Progenitor cell of endocrine pancreas (in vitro differentiated cells): Measurements from ENCODE around the gene SEMA3G. TPM values are rescaled to one million over a fixed set of nuclear protein-coding genes. Genes with fewer than 3 reads are reported as not detected.

Experiments
- DNase-seq: peaks from one replicate; pipeline ENCODE4 v3.0.0; 2021; ENCODE audit warnings: low spot score; ENCODE audit not compliant: unreplicated experiment
- H3K27ac Mint-ChIP-seq: 2 replicates; pipeline ENCODE4 v1.8.0; 2021; ENCODE audit warnings: mild to moderate bottlenecking, moderate library complexity, mixed read lengths
- H3K27me3 Mint-ChIP-seq: 2 replicates; pipeline ENCODE4 v1.8.0; 2021; ENCODE audit warnings: mixed read lengths
- H3K36me3 Mint-ChIP-seq: 2 replicates; pipeline ENCODE4 v1.8.0; 2022; ENCODE audit warnings: mixed read lengths; ENCODE audit not compliant: insufficient read depth
- H3K4me1 Mint-ChIP-seq: 2 replicates; pipeline ENCODE4 v1.8.0; 2021; ENCODE audit warnings: low read depth, mixed read lengths
- H3K4me3 Mint-ChIP-seq: 2 replicates; pipeline ENCODE4 v1.8.0; 2021; ENCODE audit warnings: low read depth, mild to moderate bottlenecking, moderate library complexity, mixed read lengths
- H3K9me3 Mint-ChIP-seq: 2 replicates; pipeline ENCODE4 v1.8.0; 2021; ENCODE audit warnings: low read depth, mixed read lengths
- CTCF ChIP-seq: fragments of 200-600 bp; sonication (generic); IDR thresholded peaks from one replicate; pipeline ENCODE4 v1.5.0; 2021; ENCODE audit warnings: antibody characterized with exemption, mild to moderate bottlenecking; ENCODE audit not compliant: unreplicated experiment
- total RNA-seq: library from RNA; stranded (reverse); gene quantifications from 2 replicates; pipeline ENCODE4 v1.2.1, GENCODE V29; 2021

The SEMA3G gene
- total RNA-seq, 1 donor from 2014 or later, result 0.79 TPM

GRCh38 chr3:52455283-52456168, 10.6 kb upstream of the SEMA3G start, which contains the start of gene NISCH:
Gene NISCH, plus strand, starts transcription at chr3:52455604. Its CDS starts 38 bp downstream, at chr3:52455642.
- peaks cover 11% of the 10 kb centered on the region for H3K36me3 Mint-ChIP-seq

GRCh38 chr3:52454938-52455282, 10.0 kb upstream of the SEMA3G start:
- TF ChIP-seq CTCF, result no peak
- DNase-seq, result no peak
- H3K36me3 Mint-ChIP-seq, result peaks cover 9% of the 10 kb centered on the region
- H3K27ac Mint-ChIP-seq, result peak overlapping the region; percentile 86
- H3K4me3 Mint-ChIP-seq, result peak overlapping the region; percentile 96
- no peaks in the 10 kb centered on the region for H3K9me3 Mint-ChIP-seq
- H3K4me1 Mint-ChIP-seq, result peaks cover 29% of the 10 kb centered on the region
- H3K27me3 Mint-ChIP-seq, result no peaks in the 10 kb centered on the region

More at GRCh38 chr3:52455283-52456168, 10.6 kb upstream of the SEMA3G start, which contains the start of gene NISCH:
- no peak for TF ChIP-seq CTCF
- H3K27ac Mint-ChIP-seq, result peak within 1 kb of the TSS; percentile 91
- H3K9me3 Mint-ChIP-seq, result no peaks in the 10 kb centered on the region
- H3K27me3 Mint-ChIP-seq, result no peaks in the 10 kb centered on the region
- peak; percentile 91 for DNase-seq
- H3K4me1 Mint-ChIP-seq, result peaks cover 29% of the 10 kb centered on the region
- peak within 1 kb of the TSS; percentile 96 for H3K4me3 Mint-ChIP-seq

DNA sequence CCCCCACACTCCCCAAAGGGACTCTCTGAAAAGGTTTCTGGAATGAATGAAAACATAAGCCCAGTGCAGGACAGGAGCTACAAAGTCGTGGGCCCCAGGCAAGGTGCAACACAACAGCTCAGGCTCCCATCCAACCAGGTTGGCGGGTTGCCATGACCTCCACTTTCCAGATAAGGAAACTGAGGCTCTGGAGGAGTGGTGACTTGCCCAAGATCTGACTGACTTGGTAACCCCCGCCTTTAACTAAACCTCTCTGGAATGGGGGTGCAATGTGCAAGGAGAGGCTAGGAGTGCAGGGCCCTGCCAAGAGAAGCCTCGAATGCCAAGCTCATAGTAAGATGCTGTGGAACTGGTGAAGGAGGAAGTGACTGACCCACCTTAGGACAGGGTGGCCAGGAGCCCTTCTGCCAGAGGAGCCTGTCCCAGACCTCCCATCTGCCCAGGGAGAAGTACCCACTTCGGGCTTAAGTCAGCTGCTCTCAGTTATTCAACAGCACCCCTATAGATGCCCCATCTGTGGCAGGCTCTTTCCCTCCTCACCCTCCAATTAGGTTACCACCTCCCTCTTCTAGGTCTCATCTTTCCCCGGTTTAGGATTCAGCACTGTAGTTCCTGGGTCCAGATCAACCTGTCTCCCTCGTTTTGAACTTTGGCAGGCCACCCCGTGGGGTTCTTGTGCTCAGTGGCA, 9.5 kb upstream of the SEMA3G start:
- H3K4me3 Mint-ChIP-seq, result peak overlapping the region; percentile 96
- TF ChIP-seq CTCF, result no peak
- no peaks in the 10 kb centered on the region for H3K27me3 Mint-ChIP-seq
- DNase-seq, result no peak
- peak overlapping the region; percentile 86 for H3K27ac Mint-ChIP-seq
- peaks cover 9% of the 10 kb centered on the region for H3K36me3 Mint-ChIP-seq
- H3K9me3 Mint-ChIP-seq, result no peaks in the 10 kb centered on the region
- peaks cover 29% of the 10 kb centered on the region for H3K4me1 Mint-ChIP-seq

GRCh38 chr3:52453496-52454249, 8.8 kb upstream of the SEMA3G start, which contains the start of gene TNNC1:
Gene TNNC1, minus strand, starts transcription at chr3:52454041. Its CDS starts 26 bp downstream, at chr3:52454015.
- peaks cover 3% of the 10 kb centered on the region for H3K27me3 Mint-ChIP-seq
- peaks cover 9% of the 10 kb centered on the region for H3K36me3 Mint-ChIP-seq
- peak within 1 kb of the TSS; percentile 96 for H3K4me3 Mint-ChIP-seq
- no peak for TF ChIP-seq CTCF
- H3K9me3 Mint-ChIP-seq, result no peaks in the 10 kb centered on the region
- H3K4me1 Mint-ChIP-seq, result peaks cover 29% of the 10 kb centered on the region
- H3K27ac Mint-ChIP-seq, result peak within 1 kb of the TSS; percentile 86
- no peak for DNase-seq
